Hematopoietic multipotent progenitor cell treated with erythropoietin and hydrocortisone succinate and interleukin-3 and kit ligand, for 17 days (in vitro differentiated cells): Measurements from ENCODE around the gene ANKRD61.
"Not testable (repeated sequence)": the region's sequence is repeated elsewhere in the genome, so short reads cannot be mapped to it uniquely, and the experiment has no call there.

ENCODE experiments used
- DNase-seq: peaks from one replicate; pipeline ENCODE4 v3.0.0-alpha.2; 2015; ENCODE audit warnings: low spot score

The ANKRD61 gene

GRCh38 chr7:6031567-6031966 lies 391 bp downstream of the ANKRD61 start:
- peak; percentile 37 for DNase-seq

GRCh38 chr7:6032167-6032566 lies 991 bp downstream of the ANKRD61 start:
- DNase-seq, result peak; percentile 83

GRCh38 chr7:6032641-6033040 lies 1.5 kb downstream of the ANKRD61 start:
- peak; percentile 62 for DNase-seq

DNA sequence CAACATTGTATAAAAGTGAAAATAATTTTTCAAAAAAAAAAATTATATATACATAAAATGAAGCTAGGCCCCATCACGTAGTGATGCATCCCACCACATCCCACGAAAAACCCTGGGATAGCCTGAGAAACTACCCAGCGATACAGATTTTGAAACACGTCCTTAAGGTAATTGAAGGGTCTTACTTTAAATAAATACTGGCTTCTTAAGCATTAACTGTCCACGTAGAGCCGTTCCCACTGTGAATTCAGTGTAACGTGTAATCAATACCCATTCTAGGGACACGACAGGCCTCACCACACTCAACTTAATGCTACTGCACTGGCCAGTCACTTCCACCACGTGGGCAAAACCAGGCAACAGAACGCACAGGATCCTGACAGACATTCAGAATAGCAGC lies 4.0 kb downstream of the ANKRD61 start:
- no peak for DNase-seq

DNA sequence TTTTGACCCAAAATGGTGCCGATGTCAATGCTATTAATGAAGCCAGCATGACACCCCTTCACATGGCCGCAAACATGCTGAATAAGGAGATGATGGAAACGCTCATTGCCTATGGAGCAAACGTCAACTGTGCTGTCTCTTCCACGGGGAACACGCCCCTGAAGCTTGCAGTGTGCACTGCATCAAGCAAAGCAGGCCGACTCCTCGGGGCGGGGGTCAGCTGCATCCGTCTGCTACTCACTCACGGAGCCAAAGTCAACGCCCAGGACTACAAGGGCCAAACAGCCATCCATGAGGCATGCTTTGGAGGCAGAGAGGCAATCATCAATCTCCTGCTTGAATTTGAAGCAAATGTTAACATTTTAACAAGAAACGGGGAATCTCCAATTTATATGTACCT lies 4.5 kb downstream of the ANKRD61 start:
- no peak for DNase-seq

GRCh38 chr7:6049780-6050179 lies 18.6 kb downstream of the ANKRD61 start:
- no peak for DNase-seq

GRCh38 chr7:6051185-6051584 lies 20.0 kb downstream of the ANKRD61 start:
- not testable (repeated sequence) for DNase-seq

- DNase-seq, result peak; percentile 89
Observed at GRCh38 chr7:6056616-6057015, 25.4 kb downstream of the ANKRD61 start.

- DNase-seq, result peak; percentile 73
Observed at GRCh38 chr7:6057316-6058129, 26.3 kb downstream of the ANKRD61 start.

- not testable (repeated sequence) for DNase-seq
Observed at GRCh38 chr7:6059941-6060340, 28.8 kb downstream of the ANKRD61 start.

- DNase-seq, result no peak
Observed at GRCh38 chr7:6071406-6071805, 40.2 kb downstream of the ANKRD61 start.

GRCh38 chr7:6074612-6075380 lies 43.6 kb downstream of the ANKRD61 start:
- no peak for DNase-seq

- DNase-seq, result no peak
Observed at GRCh38 chr7:6078548-6078947, 47.4 kb downstream of the ANKRD61 start.

GRCh38 chr7:6083047-6083446 lies 51.9 kb downstream of the ANKRD61 start:
- DNase-seq, result not testable (repeated sequence)
